Activated CD8-positive, alpha-beta memory T cell treated with anti-CD3 and anti-CD28 coated beads, Interleukin-2, amount 10 ng/mL, durations not matched to agents 7 days and 5 days (primary cell): ENCODE results near the gene FAM3A. TPM values are rescaled to one million over a fixed set of nuclear protein-coding genes. Genes with fewer than 3 reads are reported as not detected.
"Not testable (repeated sequence)": the region's sequence is repeated elsewhere in the genome, so short reads cannot be mapped to it uniquely, and the experiment has no call there.

Experiments
- ATAC-seq: fragments of 150-1000 bp; cut with Tn5 transposase; one replicate; pipeline ENCODE4 v1.10.0; 2021; ENCODE audit warnings: moderate library complexity
- CTCF ChIA-PET: fragments of 350-600 bp; sonication (Branson Sonifier 250); formaldehyde crosslinking; loops from one replicate; lab custom pipeline; 2021; ENCODE audit warnings: antibody characterized with exemption; lab: Charles Lee
- DNase-seq: peaks from one replicate; pipeline ENCODE4 v3.0.0-alpha.2; 2020
- H3K27ac Mint-ChIP-seq: one replicate; pipeline ENCODE4 v1.8.0; 2021; ENCODE audit warnings: mild to moderate bottlenecking, mixed read lengths
- H3K27me3 Mint-ChIP-seq: one replicate; pipeline ENCODE4 v1.8.0; 2021; ENCODE audit warnings: mixed read lengths
- H3K36me3 Mint-ChIP-seq: one replicate; pipeline ENCODE4 v1.8.0; 2021; ENCODE audit warnings: mild to moderate bottlenecking, mixed read lengths
- H3K4me1 Mint-ChIP-seq: one replicate; pipeline ENCODE4 v1.8.0; 2021; ENCODE audit warnings: mixed read lengths
- H3K4me3 Mint-ChIP-seq: one replicate; pipeline ENCODE4 v1.8.0; 2021; ENCODE audit warnings: mild to moderate bottlenecking, moderate library complexity, mixed read lengths
- H3K9me3 Mint-ChIP-seq: one replicate; pipeline ENCODE4 v1.8.0; 2022; ENCODE audit warnings: low read depth, mixed read lengths
- total RNA-seq, 2 experiments: library from RNA; stranded (reverse); gene quantifications; one replicate each; pipeline ENCODE4 v1.2.3, GENCODE V29; 2021

FAM3A gene
- total RNA-seq, 2 experiments from 2014 or later, result 21.5 to 31.7 TPM

DNA sequence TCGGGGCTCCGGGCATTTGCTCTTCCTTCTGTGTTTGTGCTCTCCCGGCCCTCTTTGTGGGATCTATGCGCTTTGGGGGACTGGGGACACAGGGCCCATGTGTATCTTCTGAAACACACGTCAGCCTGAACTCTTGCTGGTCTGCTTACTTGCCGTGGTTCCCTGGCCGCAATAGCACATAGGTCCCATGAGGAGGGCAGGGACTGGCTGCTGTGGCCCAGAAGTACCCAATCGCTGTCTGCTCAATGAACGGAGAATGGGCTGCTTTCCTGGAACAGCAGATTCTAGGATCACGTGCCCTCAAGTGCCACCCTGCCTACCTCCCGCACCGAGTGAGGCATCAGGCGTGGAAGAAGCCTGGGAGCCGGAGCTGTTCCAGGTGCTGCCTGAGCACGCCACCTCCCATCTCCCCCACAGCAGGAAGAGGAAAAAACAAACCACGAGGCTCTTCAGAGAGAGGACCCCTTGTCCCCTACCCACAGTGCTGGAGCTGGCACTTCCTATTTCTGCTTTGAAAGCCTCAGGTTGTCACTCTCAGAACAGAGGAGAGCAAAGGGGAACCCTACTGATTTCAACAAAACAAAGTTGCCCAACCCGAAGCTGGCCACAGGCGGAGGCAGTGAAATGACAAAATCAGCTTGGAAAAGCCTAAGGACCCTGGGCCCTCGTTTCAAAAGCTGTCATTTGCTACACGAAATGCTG lies 26.8 kb upstream of the FAM3A start:
- no peaks in the 10 kb centered on the region for H3K9me3 Mint-ChIP-seq
- ATAC-seq (no peak), DNase-seq (peak; percentile 59)
- H3K4me1 Mint-ChIP-seq, result peaks cover 59% of the 10 kb centered on the region
- H3K4me3 Mint-ChIP-seq, result peak overlapping the region; percentile 71
- CTCF ChIA-PET, result interaction anchor here (1.7 kb wide), 1 partner anchor 170 kb away, joined by 8 read pairs; no protein-coding TSS in a partner anchor
- H3K36me3 Mint-ChIP-seq, result peaks cover 15% of the 10 kb centered on the region
- H3K27me3 Mint-ChIP-seq, result no peaks in the 10 kb centered on the region
- H3K27ac Mint-ChIP-seq, result peak overlapping the region; percentile 92

DNA sequence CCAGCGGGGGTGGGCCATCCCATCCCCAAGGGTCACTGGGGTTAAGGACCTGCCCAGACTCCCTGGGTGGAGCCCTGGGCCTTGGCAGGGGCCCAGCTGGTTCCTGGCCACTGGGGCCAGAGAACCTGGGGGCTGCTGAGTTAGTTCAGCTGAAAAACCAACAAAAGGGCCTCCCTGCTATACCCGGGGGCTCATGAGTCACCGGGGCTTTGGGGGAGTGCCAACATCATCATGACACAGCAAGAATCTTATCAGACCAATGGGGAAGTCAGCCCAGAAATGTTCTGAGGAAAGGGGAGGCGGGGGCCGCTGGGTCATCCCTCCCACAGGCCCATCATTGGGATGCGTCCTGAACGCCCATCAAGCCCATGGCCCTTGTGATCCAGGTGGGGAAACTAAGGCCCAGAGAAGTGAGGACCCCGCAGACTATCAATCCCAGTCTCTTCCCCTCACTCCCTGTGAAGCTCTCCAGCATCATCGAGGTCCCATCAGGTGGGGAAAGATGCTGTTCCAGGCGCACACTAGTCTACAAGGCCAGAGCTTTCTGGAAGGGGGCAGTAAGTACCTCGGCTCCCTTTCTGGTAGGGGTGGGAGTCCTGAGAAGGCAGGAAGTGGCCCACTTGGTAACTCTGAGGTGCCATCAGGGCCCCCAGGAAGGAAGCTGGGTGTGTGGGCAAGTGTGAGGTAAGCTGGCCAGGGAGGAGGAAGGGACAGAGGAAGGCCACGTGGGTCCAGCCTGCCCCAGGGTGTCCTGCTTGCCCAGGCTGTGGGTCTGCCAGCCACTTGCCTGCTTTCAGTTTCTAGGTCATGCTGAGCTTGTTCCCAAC lies 26.1 kb upstream of the FAM3A start:
- Mint-ChIP-seq H3K27ac (peak overlapping the region; percentile 92), H3K4me3 (peak overlapping the region; percentile 71), H3K9me3 (no peaks in the 10 kb centered on the region), H3K27me3 (no peaks in the 10 kb centered on the region), H3K36me3 (peaks cover 15% of the 10 kb centered on the region), H3K4me1 (peaks cover 62% of the 10 kb centered on the region)
- DNase-seq, result peak; percentile 69
- CTCF ChIA-PET, result interaction anchor here (1.7 kb wide), 1 partner anchor 169 kb away, joined by 8 read pairs; no protein-coding TSS in a partner anchor
- ATAC-seq, result peak; percentile 13

DNA sequence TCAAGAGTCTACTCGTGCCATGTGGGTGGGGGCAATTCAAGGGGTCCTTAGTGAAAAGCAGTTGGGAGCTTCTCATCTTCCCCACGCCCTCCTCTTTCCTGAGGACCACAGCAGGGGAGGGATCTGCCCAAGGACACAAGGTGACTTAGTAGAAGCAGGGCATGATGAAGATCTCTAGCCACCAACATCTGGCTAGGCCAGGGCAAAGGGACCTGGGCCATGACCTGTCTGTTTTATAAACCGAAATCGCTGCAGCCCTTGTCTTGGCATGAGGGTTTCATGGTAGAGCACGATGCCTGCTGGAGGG lies 25.5 kb upstream of the FAM3A start:
- CTCF ChIA-PET, result interaction anchor here (1.0 kb wide), 1 partner anchor 177 kb away, joined by 3 read pairs; no protein-coding TSS in a partner anchor
- H3K36me3 Mint-ChIP-seq, result peaks cover 15% of the 10 kb centered on the region
- H3K27me3 Mint-ChIP-seq, result no peaks in the 10 kb centered on the region
- H3K27ac Mint-ChIP-seq, result peak overlapping the region; percentile 57
- no peak for ATAC-seq
- H3K4me1 Mint-ChIP-seq, result peaks cover 62% of the 10 kb centered on the region
- H3K4me3 Mint-ChIP-seq, result no peak overlapping the region
- H3K9me3 Mint-ChIP-seq, result no peaks in the 10 kb centered on the region
- no peak for DNase-seq

DNA sequence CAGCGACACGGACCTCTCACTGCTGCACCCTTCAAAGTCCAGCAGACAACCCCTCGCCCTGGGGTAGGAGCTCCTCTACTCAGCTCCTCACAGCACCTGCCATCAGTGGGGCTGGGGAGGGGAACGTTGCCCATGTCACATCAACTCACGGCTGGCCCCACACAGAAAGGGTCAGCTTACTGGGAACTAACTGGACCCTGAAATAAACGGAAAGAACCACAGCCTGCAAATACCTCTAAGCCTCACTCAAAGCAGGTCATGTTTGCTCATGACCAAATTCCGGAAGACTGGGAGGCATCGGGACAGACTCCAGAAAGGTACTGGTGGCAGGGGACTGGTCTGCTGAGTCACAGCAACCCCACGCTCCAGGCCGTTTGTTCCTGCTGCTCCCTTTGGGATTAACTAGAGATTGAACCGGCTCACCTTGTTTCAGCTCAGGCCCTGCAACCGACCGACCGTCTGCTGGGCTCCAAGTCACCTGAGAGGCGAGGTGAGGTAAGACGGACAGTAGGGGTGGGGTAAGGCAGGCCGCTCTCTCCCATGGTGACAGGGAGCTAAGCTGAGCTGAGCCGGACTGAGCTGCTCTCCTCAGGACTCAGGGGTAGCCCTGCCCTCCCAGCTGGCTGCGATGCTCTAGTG lies 25.0 kb upstream of the FAM3A start:
- DNase-seq, result no peak
- no peaks in the 10 kb centered on the region for H3K9me3 Mint-ChIP-seq
- no peak for ATAC-seq
- no peak overlapping the region for H3K4me3 Mint-ChIP-seq
- CTCF ChIA-PET, result interaction anchor here (1.0 kb wide), 1 partner anchor 177 kb away, joined by 3 read pairs; no protein-coding TSS in a partner anchor
- no peaks in the 10 kb centered on the region for H3K27me3 Mint-ChIP-seq
- peaks cover 59% of the 10 kb centered on the region for H3K4me1 Mint-ChIP-seq
- peak overlapping the region; percentile 66 for H3K27ac Mint-ChIP-seq
- H3K36me3 Mint-ChIP-seq, result peaks cover 12% of the 10 kb centered on the region

DNA sequence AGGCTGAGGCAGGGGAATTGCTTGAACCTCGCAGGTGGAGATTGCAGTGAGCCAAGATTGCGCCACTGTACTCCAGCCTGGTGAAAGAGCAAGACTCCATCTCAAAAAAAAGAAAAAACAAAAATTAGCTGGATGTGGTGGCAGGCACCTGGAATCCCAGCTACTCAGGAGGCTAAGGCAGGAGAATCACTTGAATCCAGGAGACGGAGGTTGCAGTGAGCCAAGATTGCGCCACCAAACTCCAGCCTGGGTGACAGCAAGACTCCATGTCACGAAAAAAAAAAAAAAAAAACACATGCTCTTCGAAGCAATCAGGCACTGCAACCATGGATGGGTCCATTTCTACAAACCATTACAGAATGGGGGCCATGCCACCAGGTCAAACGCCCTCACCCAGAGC lies 24.3 kb upstream of the FAM3A start:
- H3K4me3 Mint-ChIP-seq, H3K27ac Mint-ChIP-seq, H3K9me3 Mint-ChIP-seq, CTCF ChIA-PET, H3K27me3 Mint-ChIP-seq, ATAC-seq, DNase-seq: not testable (repeated sequence)
- Mint-ChIP-seq H3K4me1 (peaks cover 53% of the 10 kb centered on the region), H3K36me3 (peaks cover 10% of the 10 kb centered on the region)

DNA sequence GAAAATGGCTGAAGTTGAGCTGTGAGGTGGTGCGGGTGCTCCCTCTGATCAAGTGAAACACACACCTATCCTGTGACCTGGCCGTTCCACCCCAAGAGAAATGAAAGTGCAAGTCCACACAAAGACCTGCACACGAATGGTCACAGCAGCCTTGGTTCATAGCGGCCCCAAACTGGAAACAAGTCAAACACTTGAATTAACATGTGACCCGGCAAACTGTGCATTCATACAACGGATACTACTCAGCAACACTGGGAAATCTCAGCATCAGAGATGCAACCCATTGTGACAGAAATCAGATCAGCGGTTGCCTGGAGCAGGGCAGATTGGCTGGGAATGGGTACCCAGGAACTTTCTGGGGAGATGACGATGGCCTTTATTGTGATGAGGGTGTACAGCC lies 23.0 kb upstream of the FAM3A start:
- peaks cover 48% of the 10 kb centered on the region for H3K4me1 Mint-ChIP-seq
- no peaks in the 10 kb centered on the region for H3K27me3 Mint-ChIP-seq
- CTCF ChIA-PET, result interaction anchor here (1.3 to 1.4 kb wide), 2 partner anchors 12 to 166 kb away, joined by 3 read pairs; no protein-coding TSS in a partner anchor
- H3K36me3 Mint-ChIP-seq, result peaks cover 6% of the 10 kb centered on the region
- no peak for ATAC-seq
- H3K27ac Mint-ChIP-seq, result peak overlapping the region; percentile 69
- H3K4me3 Mint-ChIP-seq, result no peak overlapping the region
- no peaks in the 10 kb centered on the region for H3K9me3 Mint-ChIP-seq
- DNase-seq, result no peak

DNA sequence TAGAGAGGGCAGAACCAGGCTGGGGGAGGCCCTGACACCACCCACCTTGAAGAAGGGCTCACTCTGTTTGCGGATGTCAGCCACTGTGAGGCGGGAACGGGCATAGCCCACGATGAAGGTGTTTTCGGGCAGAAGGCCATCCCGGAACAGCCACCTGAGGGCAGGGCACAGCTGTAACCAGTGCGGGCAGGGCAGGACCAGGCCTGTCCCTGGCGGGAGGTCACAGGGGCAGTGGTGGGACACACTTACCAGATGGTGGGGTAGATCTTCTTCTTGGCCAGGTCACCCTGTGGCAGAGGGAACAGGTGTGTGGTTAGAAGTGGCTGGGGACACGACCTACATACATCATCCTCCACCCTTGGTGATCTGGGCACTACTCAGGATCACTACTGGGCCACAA lies 19.9 kb upstream of the FAM3A start:
- DNase-seq, result no peak
- CTCF ChIA-PET, result interaction anchor here (0.9 to 2.4 kb wide), 2 partner anchors 9 to 162 kb away, joined by 3 to 10 read pairs; no protein-coding TSS in a partner anchor
- H3K4me1 Mint-ChIP-seq, result peaks cover 23% of the 10 kb centered on the region
- H3K27ac Mint-ChIP-seq, result no peak overlapping the region
- no peaks in the 10 kb centered on the region for H3K9me3 Mint-ChIP-seq
- no peaks in the 10 kb centered on the region for H3K27me3 Mint-ChIP-seq
- no peak overlapping the region for H3K4me3 Mint-ChIP-seq
- H3K36me3 Mint-ChIP-seq, result peaks cover 14% of the 10 kb centered on the region
- no peak for ATAC-seq

DNA sequence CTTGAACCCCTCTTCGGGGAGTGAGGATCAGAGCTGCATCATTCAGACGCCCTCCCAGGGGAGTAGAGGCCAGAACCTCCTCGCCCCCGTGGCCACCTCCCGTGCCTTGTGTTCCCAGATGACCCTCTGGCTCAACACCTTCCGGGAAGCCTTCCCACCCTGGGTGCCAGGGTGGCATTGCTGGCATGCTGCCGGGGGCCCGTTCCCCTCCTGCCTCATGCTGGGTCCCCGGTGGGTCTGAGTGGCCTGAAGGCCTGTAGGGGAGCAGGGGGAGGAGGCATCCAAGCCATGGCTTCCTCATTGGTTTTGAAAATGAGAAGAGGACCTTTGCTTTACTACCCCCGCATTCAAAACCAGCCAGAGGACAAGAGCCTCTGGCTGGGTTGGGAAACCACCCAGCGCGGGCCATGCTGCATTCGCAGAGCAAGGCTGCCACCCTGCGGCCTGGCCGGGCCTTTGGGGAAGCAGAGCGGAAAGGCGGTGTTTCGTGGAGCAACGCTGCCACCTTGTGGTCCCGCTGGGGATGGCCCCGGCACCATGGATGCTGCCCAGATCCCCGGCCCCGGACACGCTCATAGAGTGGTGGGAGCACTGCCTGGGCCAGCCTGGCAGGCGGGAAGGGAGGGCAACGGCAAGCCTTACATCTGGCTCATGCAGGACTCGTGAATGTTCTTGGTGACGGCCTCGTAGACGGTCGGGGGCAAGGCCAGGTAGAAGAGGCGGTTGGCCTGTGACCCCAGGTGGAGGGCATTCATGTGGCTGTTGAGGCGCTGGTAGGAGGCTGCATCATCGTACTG lies 18.7 kb upstream of the FAM3A start:
- no peaks in the 10 kb centered on the region for H3K27me3 Mint-ChIP-seq
- no peaks in the 10 kb centered on the region for H3K9me3 Mint-ChIP-seq
- DNase-seq (peak; percentile 90), ATAC-seq (peak; percentile 95)
- peaks cover 9% of the 10 kb centered on the region for H3K36me3 Mint-ChIP-seq
- peaks cover 19% of the 10 kb centered on the region for H3K4me1 Mint-ChIP-seq
- CTCF ChIA-PET, result interaction anchor here (0.9 to 1.9 kb wide), 3 partner anchors 123 to 161 kb away, joined by 3 to 7 read pairs (median 3); partner anchors contain the start of gene FLNA
- H3K27ac Mint-ChIP-seq, result peak overlapping the region; percentile 59
- H3K4me3 Mint-ChIP-seq, result no peak overlapping the region

DNA sequence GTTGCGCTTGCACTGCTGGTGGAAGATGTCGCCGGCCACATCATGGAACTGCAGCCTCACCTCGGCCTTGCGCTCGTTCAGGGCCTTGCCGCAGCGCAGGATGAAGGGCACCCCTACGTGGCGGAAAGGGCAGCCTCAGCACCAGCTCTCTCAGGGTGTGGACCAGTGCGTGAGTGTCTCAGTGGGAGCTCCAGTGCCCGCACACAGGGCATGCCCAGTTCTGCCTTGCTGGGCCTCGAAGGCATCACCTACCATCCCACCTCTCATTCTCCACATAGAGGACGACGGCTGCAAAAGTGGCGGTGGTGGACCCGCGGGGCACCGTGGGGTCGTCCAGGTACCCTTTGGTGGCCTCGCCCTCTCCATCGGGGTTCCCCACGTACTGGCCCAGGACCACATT lies 16.7 kb upstream of the FAM3A start:
- DNase-seq, result no peak
- Mint-ChIP-seq H3K27ac (no peak overlapping the region), H3K27me3 (no peaks in the 10 kb centered on the region), H3K4me3 (no peak overlapping the region), H3K9me3 (no peaks in the 10 kb centered on the region), H3K4me1 (peaks cover 8% of the 10 kb centered on the region), H3K36me3 (peaks cover 9% of the 10 kb centered on the region)
- CTCF ChIA-PET, result interaction anchor here (1.0 to 1.9 kb wide), 4 partner anchors 43 to 159 kb away, joined by 3 to 9 read pairs (median 6); partner anchors contain the start of genes FLNA, RPL10 and UBL4A
- ATAC-seq, result no peak

DNA sequence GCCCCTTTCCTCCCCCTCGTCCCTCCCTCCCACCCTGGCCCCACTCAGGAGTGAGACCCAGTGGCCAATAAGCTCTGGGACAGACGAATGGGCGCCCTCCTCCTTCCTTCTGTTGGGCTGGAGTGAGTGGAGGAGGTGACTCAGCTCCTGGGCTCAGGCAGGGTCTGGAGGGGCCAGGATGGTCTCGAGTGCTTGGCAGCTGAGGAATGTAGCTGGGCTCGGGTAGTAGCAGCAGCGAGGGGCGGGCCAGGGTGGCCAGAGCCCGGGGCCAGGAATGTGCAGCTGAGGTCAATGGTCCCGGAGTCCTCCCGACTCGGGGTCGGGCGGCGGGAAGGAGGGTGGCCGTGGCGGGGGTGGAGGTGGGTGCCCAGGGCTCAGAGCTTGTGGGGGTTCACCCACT lies 15.6 kb upstream of the FAM3A start:
- no peaks in the 10 kb centered on the region for H3K27me3 Mint-ChIP-seq
- H3K36me3 Mint-ChIP-seq, result peaks cover 9% of the 10 kb centered on the region
- CTCF ChIA-PET, result interaction anchor here (1.1 to 1.9 kb wide), 2 partner anchors 46 to 132 kb away, joined by 3 to 9 read pairs; partner anchors contain the start of genes RPL10 and UBL4A
- DNase-seq, result no peak
- H3K4me3 Mint-ChIP-seq, result no peak overlapping the region
- H3K9me3 Mint-ChIP-seq, result no peaks in the 10 kb centered on the region
- no peak for ATAC-seq
- peaks cover 14% of the 10 kb centered on the region for H3K4me1 Mint-ChIP-seq
- H3K27ac Mint-ChIP-seq, result no peak overlapping the region

DNA sequence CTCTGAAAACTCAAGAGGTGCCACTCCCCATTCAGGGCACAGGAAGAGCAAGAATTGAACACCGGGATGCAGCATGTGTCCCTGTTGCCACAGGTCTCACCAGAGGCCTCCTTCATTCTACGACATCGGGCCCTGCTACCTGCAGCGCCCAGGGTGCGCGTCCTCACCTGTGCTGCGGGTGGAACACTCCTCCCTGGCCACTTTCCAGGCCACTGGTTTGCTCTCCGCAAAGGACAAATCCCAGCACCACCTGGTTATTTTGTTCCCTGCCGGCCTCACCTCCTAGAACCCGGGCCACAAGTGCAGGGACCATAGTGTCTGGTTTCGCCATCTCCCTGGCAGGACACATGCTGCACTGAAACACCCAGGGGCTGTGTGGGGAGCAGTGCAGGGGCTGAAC lies 14.3 kb upstream of the FAM3A start:
- CTCF ChIA-PET, result interaction anchor here (1.4 kb wide), 1 partner anchor 132 kb away, joined by 4 read pairs; the partner anchor contains the start of gene RPL10
- Mint-ChIP-seq H3K9me3 (no peaks in the 10 kb centered on the region), H3K36me3 (peaks cover 9% of the 10 kb centered on the region), H3K4me3 (no peak overlapping the region), H3K4me1 (peaks cover 25% of the 10 kb centered on the region), H3K27ac (no peak overlapping the region), H3K27me3 (no peaks in the 10 kb centered on the region)
- no peak for ATAC-seq
- no peak for DNase-seq

DNA sequence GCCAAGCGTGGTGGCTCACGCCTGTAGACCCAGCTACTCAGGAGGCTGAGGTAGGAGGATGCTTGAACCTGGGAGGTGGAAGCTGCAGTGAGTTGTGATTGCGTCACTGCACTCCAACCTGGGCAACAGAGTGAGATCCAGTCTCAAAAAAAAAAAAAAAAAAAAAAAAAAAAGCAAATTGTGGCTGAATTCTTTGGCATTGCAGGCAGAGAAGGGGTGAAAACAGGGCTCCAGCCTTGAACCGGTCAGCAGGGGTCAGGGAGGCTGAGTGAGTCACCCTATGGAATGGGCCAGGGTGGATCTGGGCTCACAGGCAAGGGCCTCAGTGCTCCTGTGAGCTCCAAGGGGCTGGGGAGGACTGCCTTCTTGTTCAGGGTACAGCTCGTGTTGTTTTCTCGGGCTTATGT lies 13.2 kb upstream of the FAM3A start:
- Mint-ChIP-seq H3K27ac (no peak overlapping the region), H3K4me1 (peaks cover 21% of the 10 kb centered on the region), H3K9me3 (no peaks in the 10 kb centered on the region), H3K4me3 (no peak overlapping the region), H3K27me3 (no peaks in the 10 kb centered on the region), H3K36me3 (peaks cover 8% of the 10 kb centered on the region)
- no peak for DNase-seq
- CTCF ChIA-PET, result interaction anchor here (0.6 to 3.2 kb wide), 4 partner anchors 12 to 156 kb away, joined by 3 to 16 read pairs (median 6); partner anchors contain the start of genes FAM3A, FLNA and RPL10
- no peak for ATAC-seq
